ENCODE measurements around the gene XPR1. TPM values are rescaled to one million over a fixed set of nuclear protein-coding genes. Genes with fewer than 3 reads are reported as not detected.

The XPR1 gene
- total RNA-seq, 4 donors from 2014 or later, result 13.4 to 22.1 (median 14.9) TPM

- Histone ChIP-seq H3K27me3 (no peaks in the 10 kb centered on the region), H3K27ac (no peak overlapping the region), H3K4me1 (peaks cover 13% of the 10 kb centered on the region), H3K4me3 (no peak overlapping the region), H3K9me3 (no peaks in the 10 kb centered on the region), H3K36me3 (peaks cover 12% of the 10 kb centered on the region)
- WGBS, result 93% methylated on average over 8 of the region's 8 CpGs
- TF ChIP-seq POLR2A (IDR thresholded peaks at IDR 0.05), result no peak
- TF ChIP-seq, protein P1, sequence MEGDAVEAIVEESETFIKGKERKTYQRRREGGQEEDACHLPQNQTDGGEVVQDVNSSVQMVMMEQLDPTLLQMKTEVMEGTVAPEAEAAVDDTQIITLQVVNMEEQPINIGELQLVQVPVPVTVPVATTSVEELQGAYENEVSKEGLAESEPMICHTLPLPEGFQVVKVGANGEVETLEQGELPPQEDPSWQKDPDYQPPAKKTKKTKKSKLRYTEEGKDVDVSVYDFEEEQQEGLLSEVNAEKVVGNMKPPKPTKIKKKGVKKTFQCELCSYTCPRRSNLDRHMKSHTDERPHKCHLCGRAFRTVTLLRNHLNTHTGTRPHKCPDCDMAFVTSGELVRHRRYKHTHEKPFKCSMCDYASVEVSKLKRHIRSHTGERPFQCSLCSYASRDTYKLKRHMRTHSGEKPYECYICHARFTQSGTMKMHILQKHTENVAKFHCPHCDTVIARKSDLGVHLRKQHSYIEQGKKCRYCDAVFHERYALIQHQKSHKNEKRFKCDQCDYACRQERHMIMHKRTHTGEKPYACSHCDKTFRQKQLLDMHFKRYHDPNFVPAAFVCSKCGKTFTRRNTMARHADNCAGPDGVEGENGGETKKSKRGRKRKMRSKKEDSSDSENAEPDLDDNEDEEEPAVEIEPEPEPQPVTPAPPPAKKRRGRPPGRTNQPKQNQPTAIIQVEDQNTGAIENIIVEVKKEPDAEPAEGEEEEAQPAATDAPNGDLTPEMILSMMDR (IDR thresholded peaks at IDR 0.05), result peak in 1 of 2 donors; percentile 6
- no peak for TF ChIP-seq EP300 (IDR thresholded peaks at IDR 0.05)
- no peak for TF ChIP-seq POLR2AphosphoS5 (IDR thresholded peaks at IDR 0.05)
- DNase-seq (ENCODE audit: low spot score in 2 of 2), result no peak
Observed at GRCh38 chr1:180920702-180921101, 288.9 kb downstream of the XPR1 start.

DNA sequence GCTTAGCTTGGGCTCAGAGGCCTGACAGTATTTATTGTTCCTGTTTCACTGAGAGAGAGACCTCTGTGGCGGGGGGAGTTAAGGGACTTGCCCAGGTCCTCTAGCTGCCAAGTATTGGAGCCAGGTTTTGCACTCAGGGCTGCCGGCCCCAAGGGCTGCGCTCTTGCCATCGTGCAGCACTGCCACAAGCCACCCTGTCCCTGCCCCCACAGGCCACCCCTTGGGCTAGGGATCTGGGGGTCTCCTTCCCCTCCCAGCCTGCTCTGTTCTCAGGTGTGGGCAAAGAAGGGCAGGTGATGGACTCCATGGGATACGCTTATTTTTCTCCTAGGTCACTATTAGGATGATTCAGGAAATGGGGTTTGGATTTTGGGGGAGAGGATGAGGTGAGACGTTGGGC, 289.6 kb downstream of the XPR1 start:
- no peaks in the 10 kb centered on the region for H3K9me3 ChIP-seq
- peaks cover 12% of the 10 kb centered on the region for H3K36me3 ChIP-seq
- peaks cover 20% of the 10 kb centered on the region for H3K4me1 ChIP-seq
- H3K27ac ChIP-seq, result no peak overlapping the region
- no peak overlapping the region for H3K4me3 ChIP-seq
- TF ChIP-seq EP300 (IDR thresholded peaks at IDR 0.05), result no peak
- TF ChIP-seq POLR2AphosphoS5 (IDR thresholded peaks at IDR 0.05), result no peak
- TF ChIP-seq, protein P1 (IDR thresholded peaks at IDR 0.05), result no peak
- no peak for TF ChIP-seq POLR2A (IDR thresholded peaks at IDR 0.05)
- 91% methylated on average over 6 of the region's 6 CpGs for WGBS
- no peaks in the 10 kb centered on the region for H3K27me3 ChIP-seq
- no peak for DNase-seq (ENCODE audit: low spot score in 2 of 2)

- TF ChIP-seq POLR2AphosphoS5 (IDR thresholded peaks at IDR 0.05) (no peak), EP300 (IDR thresholded peaks at IDR 0.05) (no peak), POLR2A (IDR thresholded peaks at IDR 0.05) (no peak)
- TF ChIP-seq, protein P1 (IDR thresholded peaks at IDR 0.05), result no peak
- no peak for DNase-seq (ENCODE audit: low spot score in 2 of 2)
- WGBS, result 89% methylated on average over 16 of the region's 21 CpGs
- H3K9me3 ChIP-seq, result no peaks in the 10 kb centered on the region
- no peak overlapping the region for H3K27ac ChIP-seq
- H3K27me3 ChIP-seq, result no peaks in the 10 kb centered on the region
- peaks cover 26% of the 10 kb centered on the region for H3K4me1 ChIP-seq
- H3K36me3 ChIP-seq, result peaks cover 12% of the 10 kb centered on the region
- H3K4me3 ChIP-seq, result no peak overlapping the region
Observed at GRCh38 chr1:180921891-180922630, 290.2 kb downstream of the XPR1 start.

GRCh38 chr1:180922631-180923015, 290.8 kb downstream of the XPR1 start:
- Histone ChIP-seq H3K9me3 (no peaks in the 10 kb centered on the region), H3K4me1 (peaks cover 31% of the 10 kb centered on the region), H3K27ac (no peak overlapping the region), H3K27me3 (no peaks in the 10 kb centered on the region), H3K4me3 (no peak overlapping the region), H3K36me3 (peaks cover 12% of the 10 kb centered on the region)
- TF ChIP-seq EP300 (IDR thresholded peaks at IDR 0.05), result no peak
- TF ChIP-seq, protein P1 (IDR thresholded peaks at IDR 0.05), result no peak
- no peak for TF ChIP-seq POLR2AphosphoS5 (IDR thresholded peaks at IDR 0.05)
- no peak for TF ChIP-seq POLR2A (IDR thresholded peaks at IDR 0.05)
- no peak for DNase-seq (ENCODE audit: low spot score in 2 of 2)
- 88% methylated on average over 8 of the region's 8 CpGs for WGBS

GRCh38 chr1:180923021-180923841, 291.4 kb downstream of the XPR1 start:
- Histone ChIP-seq H3K4me3 (no peak overlapping the region), H3K27me3 (no peaks in the 10 kb centered on the region), H3K27ac (no peak overlapping the region), H3K4me1 (peaks cover 31% of the 10 kb centered on the region), H3K9me3 (no peaks in the 10 kb centered on the region), H3K36me3 (peaks cover 7% of the 10 kb centered on the region)
- no peak for DNase-seq (ENCODE audit: low spot score in 2 of 2)
- TF ChIP-seq EP300 (IDR thresholded peaks at IDR 0.05) (no peak), POLR2AphosphoS5 (IDR thresholded peaks at IDR 0.05) (no peak), POLR2A (IDR thresholded peaks at IDR 0.05) (no peak)
- TF ChIP-seq, protein P1 (IDR thresholded peaks at IDR 0.05), result no peak
- 50% methylated on average over 13 of the region's 13 CpGs for WGBS
